Esophagus squamous epithelium (tissue), 4 donors: ENCODE measurements around the gene PPHLN1.

Experiments used
- CTCF ChIP-seq, 6 experiments: fragments of 450-650 bp in 4 of 6; fragments of 200-600 bp in 2 of 6; sonication (generic) in 2 of 6; IDR thresholded peaks; one replicate each; pipeline ENCODE4 v1.5.1; 2016 to 2019; ENCODE audit warnings: antibody characterized with exemption in 6 of 6, mild to moderate bottlenecking in 4 of 6, moderate library complexity in 4 of 6
- POLR2A ChIP-seq, 4 donors: fragments of 450-650 bp; IDR thresholded peaks; one replicate each; pipeline ENCODE4 v1.6.1; 2017; ENCODE audit warnings: antibody characterized with exemption in 4 of 4, mild to moderate bottlenecking in 4 of 4, moderate library complexity in 3 of 4

- TF ChIP-seq POLR2A (IDR thresholded peaks at IDR 0.05) (no peak), CTCF (IDR thresholded peaks at IDR 0.05) (no peak)
Observed at GRCh38 chr12:42322567-42322966, 3.4 kb upstream of the PPHLN1 start.
